NT2/D1 (cell line): ENCODE measurements around the gene TRAPPC5.

ENCODE experiments used
- SUZ12 ChIP-seq: IDR thresholded peaks from 2 replicates; pipeline ENCODE4 v1.6.1; 2011; ENCODE audit not compliant: insufficient read length, insufficient read depth; ENCODE audit errors: extremely low read depth
- YY1 ChIP-seq: IDR thresholded peaks from 2 replicates; pipeline ENCODE4 v1.6.1; 2011; ENCODE audit not compliant: insufficient read length, insufficient read depth
- ZNF274 ChIP-seq: IDR thresholded peaks from 2 replicates; pipeline ENCODE4 v1.6.1; 2011; ENCODE audit warnings: mild to moderate bottlenecking, low read depth, low read length

DNA sequence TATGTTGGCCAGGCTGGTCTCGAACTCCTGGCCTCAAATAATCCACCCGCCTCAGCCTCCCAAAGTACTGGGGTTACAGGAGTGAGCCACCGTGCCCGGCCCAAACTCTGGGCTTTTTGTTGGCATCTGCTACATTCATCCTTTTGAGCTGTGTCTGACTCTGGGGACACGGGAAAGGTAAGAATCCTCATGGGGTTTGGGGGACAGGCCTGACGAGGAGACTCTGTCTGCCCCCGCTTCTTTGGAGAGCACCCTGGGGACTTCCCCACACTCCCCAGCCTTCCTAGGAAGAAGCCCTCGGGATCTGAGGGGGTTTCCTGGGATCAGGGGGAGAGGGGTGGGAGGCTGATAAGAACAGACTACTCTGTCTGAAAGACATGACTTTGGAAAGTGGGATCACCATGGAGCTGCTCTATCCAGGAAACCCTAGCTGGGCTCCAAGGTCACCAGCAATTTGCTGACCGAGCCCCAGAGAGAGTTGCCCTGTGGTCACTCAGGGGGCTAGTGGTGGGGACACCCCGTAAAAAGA, 29.4 kb downstream of the TRAPPC5 start:
- no peak for TF ChIP-seq SUZ12
- TF ChIP-seq YY1: no peak
- TF ChIP-seq ZNF274: no peak
